ENCODE data around the gene CELA2B. TPM values are rescaled to one million over a fixed set of nuclear protein-coding genes. Genes with fewer than 3 reads are reported as not detected.

The CELA2B gene
- not detected in 2 replicates for total RNA-seq

DNA sequence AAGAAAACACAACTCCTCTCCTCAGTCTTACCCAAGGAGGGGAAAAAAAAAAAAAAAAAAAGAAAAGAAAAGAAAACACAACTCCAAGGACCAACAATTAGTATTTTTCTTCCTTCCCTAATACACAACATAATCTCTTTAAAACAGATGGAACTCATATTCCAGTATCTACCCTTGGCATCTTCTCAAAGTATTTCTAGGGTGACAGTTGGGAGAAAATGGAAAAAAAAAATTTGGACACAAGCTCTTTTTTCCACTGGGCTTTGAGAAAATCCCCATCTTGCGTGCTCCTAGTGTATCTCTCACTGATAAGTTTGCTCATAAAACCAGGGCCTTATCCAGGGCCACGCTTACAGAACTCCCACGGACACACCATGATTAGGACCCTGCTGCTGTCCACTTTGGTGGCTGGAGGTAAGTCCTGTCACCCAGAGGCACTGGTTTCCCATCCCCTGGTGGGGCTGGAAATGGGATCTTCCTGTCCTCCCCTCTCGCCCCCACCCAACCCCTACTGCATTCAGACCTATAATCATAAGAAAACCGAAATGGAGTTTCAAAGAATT is at the start of gene CELA2B:
TSS of gene CELA2B (plus strand) at position 353 of the 563 bp plus-strand sequence. CDS start at position 375, 22 bp downstream.

DNA sequence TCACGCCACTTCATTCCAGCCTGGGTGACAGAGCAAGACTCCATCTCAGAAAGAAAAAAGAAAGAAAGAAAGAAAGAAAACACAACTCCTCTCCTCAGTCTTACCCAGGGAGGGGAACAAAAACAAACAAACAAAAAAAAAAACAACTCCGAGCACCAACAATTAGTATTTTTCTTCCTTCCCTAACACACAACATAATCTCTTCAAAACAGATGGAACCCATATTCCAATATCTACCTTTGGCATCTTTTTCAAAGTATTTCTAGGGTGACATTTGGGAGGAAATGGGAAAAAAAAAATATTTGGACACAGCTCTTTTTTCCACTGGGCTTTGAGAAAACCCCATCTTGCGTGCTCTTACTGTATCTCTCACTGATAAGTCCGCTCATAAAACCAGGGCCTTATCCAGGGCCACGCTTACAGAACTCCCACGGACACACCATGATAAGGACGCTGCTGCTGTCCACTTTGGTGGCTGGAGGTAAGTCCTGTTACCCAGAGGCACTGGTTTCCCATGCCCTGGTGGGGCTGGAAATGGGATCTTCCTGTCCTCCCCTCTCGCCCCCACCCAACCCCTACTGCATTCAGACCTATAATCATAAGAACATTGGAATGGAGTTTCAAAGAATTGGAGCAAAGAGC is 19.5 kb upstream of the CELA2B start, which contains the start of gene CELA2A:
TSS of gene CELA2A (plus strand) at position 420 of the 642 bp plus-strand sequence. CDS start at position 442, 22 bp downstream.

DNA sequence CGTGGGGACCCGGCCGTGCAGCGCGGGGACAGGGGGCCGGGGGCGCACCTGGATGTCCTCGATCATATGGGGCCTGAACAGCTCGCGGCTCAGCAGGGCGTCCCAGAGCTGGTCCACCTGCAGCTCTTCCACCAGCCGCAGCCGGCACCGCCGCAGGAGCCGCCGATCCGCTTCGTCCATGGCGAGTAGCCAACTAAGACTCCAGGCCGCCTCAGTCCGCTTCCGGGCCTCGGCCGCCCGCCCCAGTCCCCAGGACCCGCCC is 48.0 kb downstream of the CELA2B start, which contains the start of gene CASP9:
TSS of gene CASP9 (minus strand) at position 195 of the 262 bp plus-strand sequence. CDS start at position 180, 15 bp downstream.

DNA sequence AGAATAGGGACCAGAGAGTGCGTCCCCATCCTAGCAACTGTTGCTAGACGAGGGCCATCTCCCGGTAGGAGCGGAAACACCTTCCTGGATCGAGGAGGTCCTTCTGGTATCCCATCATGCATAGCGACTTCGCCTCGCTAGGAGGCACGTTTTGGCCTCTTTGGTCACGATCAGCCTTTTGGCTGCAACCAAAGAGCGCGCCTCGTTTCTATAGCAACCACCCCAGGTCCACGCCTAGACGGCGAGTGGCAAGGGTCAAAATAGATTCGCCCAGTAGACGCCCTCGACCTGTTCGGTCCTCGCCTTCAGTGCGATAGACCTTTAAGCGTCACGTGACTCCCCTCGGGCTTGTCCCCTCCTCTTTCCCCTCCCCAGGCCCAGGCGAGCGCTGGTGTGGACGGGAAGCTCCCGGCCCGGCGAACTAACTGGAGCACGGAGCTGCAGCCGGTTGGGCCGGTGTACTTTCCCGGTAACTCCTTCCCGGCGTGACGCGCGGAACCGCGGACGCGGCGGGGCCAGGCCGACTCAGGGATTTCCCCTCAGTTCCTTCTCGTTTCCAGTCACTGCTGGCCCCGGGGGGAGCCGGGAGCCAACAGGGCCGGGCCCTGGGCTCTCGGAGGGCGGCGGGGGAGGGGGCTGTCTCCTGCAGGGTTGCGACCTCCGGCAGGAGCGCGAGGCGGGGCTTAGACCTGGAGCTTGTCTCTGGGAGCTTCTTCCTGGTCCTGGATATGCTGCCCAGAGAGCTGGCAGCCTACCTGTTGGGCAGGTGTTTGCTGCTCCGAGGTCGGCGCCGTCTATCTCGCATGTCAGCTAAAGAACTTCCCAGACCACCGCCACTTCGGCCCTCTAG is 50.8 kb downstream of the CELA2B start, which contains the start of gene DNAJC16:
TSS of gene DNAJC16 (plus strand) at position 359 of the 850 bp plus-strand sequence. CDS start 2,258 bp downstream, outside the sequence.

Other genes starting within 250 kb of the CELA2B start
- under 0.01 TPM in 1 of 2 replicates, not detected in the other for gene FHAD1, start 228.9 kb upstream of the CELA2B start, total RNA-seq
- gene EFHD2, start 66.2 kb upstream of the CELA2B start, total RNA-seq, result 71.5 and 83.0 TPM in 2 replicates
- gene CTRC, start 37.7 kb upstream of the CELA2B start, total RNA-seq, result not detected in 2 replicates
- gene CELA2A, start 19.4 kb upstream of the CELA2B start, total RNA-seq, result not detected in 2 replicates
- gene CASP9, start 48.1 kb downstream of the CELA2B start, total RNA-seq, result 5.8 and 7.6 TPM in 2 replicates
- gene DNAJC16, start 50.7 kb downstream of the CELA2B start, total RNA-seq, result 14.0 and 16.3 TPM in 2 replicates
- gene AGMAT, start 108.9 kb downstream of the CELA2B start, total RNA-seq, result 0.70 and 0.99 TPM in 2 replicates
- gene DDI2, start 141.4 kb downstream of the CELA2B start, total RNA-seq, result 9.3 and 15.2 TPM in 2 replicates
- 20.6 and 23.6 TPM in 2 replicates for gene PLEKHM2, start 208.2 kb downstream of the CELA2B start, total RNA-seq